ENCODE results near the gene NXN. TPM values are rescaled to one million over a fixed set of nuclear protein-coding genes. Genes with fewer than 3 reads are reported as not detected.
"Not testable (repeated sequence)": the region's sequence is repeated elsewhere in the genome, so short reads cannot be mapped to it uniquely, and the experiment has no call there.

The NXN gene
- total RNA-seq, 2 experiments from 2014 or later: 0.68 to 0.97 TPM

DNA sequence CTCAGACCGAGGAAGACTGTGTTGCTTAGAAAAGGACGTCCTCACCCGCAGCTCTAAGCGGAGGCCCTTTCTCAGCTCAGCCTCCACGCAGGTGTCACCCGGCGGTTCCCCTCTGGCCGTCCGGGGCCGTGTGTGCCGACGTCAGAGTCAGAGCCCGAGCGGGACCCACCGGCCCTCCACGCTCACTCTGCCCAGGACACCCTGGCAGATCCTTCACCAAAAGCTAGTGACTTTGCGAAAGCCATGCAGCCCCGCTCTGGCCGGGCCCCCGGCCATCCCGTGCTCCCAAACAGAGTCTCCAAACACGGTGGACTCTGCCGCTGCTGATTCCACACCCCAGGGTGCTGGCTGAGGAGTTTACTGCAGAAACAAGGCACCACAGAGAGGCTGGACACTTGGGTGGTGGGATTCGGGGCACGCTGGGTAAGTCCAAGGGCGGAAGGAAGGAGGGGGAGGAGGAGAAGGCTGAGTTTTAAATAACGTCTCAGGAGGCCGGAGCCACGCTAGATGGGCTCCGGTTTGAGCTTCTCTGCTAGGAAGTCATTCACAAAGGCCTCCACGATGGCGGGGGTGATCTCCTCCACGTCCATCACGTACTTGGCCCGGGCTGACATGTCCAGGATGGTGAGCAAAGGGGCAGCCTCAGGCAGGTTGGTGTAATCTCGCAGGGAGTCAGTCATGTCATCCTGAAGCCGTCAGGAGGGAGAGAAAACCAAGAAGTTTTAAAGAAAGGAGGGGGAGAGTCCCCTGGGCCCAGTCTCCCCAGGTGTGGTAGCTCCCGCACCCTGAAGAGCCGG, 178.9 kb downstream of the NXN start:
- Mint-ChIP-seq H3K36me3 (ENCODE audit: low read depth) (no peaks in the 10 kb centered on the region), H3K27me3 (ENCODE audit: low read depth) (no peaks in the 10 kb centered on the region), H3K27ac (no peak overlapping the region), H3K9me3 (ENCODE audit: insufficient read depth) (no peaks in the 10 kb centered on the region), H3K4me3 (no peak overlapping the region), H3K4me1 (ENCODE audit: low read depth) (no peaks in the 10 kb centered on the region)
- DNase-seq: no peak
- CTCF ChIA-PET: interaction anchor here (7.4 kb wide), 1 partner anchor 181 kb away, joined by 90 read pairs; the partner anchor contains the start of gene NXN
- POLR2A ChIA-PET: interaction anchor here (1.3 kb wide), 1 partner anchor 19 kb away, joined by 3 read pairs; the partner anchor contains the start of genes GLOD4 and MRM3
- no peak for ATAC-seq

DNA sequence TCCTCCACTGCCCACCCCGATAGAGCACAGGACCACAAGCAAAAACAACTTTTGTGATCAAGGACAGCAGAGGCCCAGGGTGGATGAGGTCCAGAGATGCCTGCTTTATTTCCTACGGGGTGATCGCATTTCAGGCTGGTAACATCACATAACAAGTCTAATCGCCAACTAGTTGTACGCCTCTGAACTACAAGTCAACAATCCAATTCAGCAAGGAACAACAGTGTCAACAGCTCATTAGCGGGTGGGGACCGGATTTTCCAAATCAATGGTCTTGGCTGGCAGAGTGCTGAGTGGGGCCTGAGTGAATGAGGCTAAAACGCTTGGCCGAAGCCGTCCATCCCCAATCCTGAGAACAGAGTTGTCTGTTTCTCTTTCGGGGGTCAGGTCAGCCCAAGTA, 180.3 kb downstream of the NXN start:
- CTCF ChIA-PET: interaction anchor here (7.4 kb wide), 1 partner anchor 182 kb away, joined by 90 read pairs; the partner anchor contains the start of gene NXN

DNA sequence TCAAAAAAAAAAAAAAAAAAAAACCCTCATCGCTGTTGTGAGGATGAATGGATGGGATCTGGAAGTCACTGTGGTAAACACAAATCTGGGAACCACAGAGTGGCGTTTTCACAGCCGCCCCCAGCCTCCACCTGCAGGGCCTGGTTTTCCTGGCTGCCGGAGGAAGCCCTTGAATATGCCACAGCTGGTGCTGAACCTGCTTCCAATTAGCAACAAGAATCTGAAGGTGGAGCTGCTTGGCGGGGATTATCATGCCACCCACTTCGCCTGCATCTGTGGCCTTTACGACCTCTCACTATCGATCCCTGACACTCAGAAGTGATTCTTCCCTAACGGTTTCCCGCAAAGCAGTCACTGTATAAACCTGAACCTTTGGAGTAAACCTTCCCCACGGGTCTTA, 181.3 kb downstream of the NXN start:
- CTCF ChIA-PET: interaction anchor here (7.4 kb wide), 1 partner anchor 183 kb away, joined by 90 read pairs; the partner anchor contains the start of gene NXN
- no peaks in the 10 kb centered on the region for H3K27me3 Mint-ChIP-seq (ENCODE audit: low read depth)
- no peak overlapping the region for H3K27ac Mint-ChIP-seq
- POLR2A ChIA-PET: interaction anchor here (1.3 kb wide), 1 partner anchor 16 kb away, joined by 4 read pairs; the partner anchor contains the start of genes GLOD4 and MRM3
- ATAC-seq: no peak
- H3K9me3 Mint-ChIP-seq (ENCODE audit: insufficient read depth): no peaks in the 10 kb centered on the region
- DNase-seq: no peak
- peaks cover 7% of the 10 kb centered on the region for H3K4me1 Mint-ChIP-seq (ENCODE audit: low read depth)
- H3K4me3 Mint-ChIP-seq: no peak overlapping the region
- peaks cover 2% of the 10 kb centered on the region for H3K36me3 Mint-ChIP-seq (ENCODE audit: low read depth)

More for the DNA sequence above, 180.3 kb downstream of the NXN start:
- peaks cover 7% of the 10 kb centered on the region for H3K4me1 Mint-ChIP-seq (ENCODE audit: low read depth)
- DNase-seq (no peak), ATAC-seq (no peak)
- no peaks in the 10 kb centered on the region for H3K9me3 Mint-ChIP-seq (ENCODE audit: insufficient read depth)
- no peak overlapping the region for H3K4me3 Mint-ChIP-seq
- H3K36me3 Mint-ChIP-seq (ENCODE audit: low read depth): no peaks in the 10 kb centered on the region
- H3K27me3 Mint-ChIP-seq (ENCODE audit: low read depth): no peaks in the 10 kb centered on the region
- no peak overlapping the region for H3K27ac Mint-ChIP-seq
- POLR2A ChIA-PET: interaction anchor here (1.3 kb wide), 1 partner anchor 18 kb away, joined by 4 read pairs; the partner anchor contains the start of genes GLOD4 and MRM3

DNA sequence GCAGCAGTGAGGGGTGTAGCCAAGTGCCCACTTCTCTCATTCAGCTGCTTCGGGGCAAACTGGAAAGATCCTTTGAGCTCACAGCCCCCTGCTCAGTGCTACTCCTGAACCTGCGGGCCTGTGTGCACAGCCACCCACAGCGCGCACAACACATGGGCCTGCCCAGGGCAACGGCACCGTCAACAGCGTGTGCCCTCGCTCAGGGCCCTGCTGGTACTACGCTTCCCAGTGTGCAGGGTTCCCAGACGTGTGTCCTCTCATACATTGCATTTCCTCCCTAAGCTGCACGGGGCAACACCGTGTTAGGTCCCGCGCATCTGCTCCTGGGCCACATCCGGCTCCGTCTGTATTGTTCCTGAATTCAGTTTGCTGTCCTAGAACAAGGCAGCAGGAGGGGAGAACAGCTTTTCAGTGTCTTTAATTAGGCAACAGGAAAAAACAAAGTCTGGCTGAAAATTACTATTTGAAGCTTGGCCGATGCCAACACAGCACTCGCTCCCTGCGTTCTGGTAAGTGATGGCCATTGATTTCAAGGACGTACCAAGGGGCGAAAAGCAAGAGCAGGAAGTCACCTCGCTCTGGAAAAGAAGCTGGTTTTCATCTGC, 182.2 kb downstream of the NXN start:
- ATAC-seq (no peak), DNase-seq (no peak)
- no peaks in the 10 kb centered on the region for H3K27me3 Mint-ChIP-seq (ENCODE audit: low read depth)
- no peaks in the 10 kb centered on the region for H3K9me3 Mint-ChIP-seq (ENCODE audit: insufficient read depth)
- peaks cover 7% of the 10 kb centered on the region for H3K4me1 Mint-ChIP-seq (ENCODE audit: low read depth)
- H3K36me3 Mint-ChIP-seq (ENCODE audit: low read depth): peaks cover 7% of the 10 kb centered on the region
- ChIA-PET CTCF (interaction anchor here (7.4 kb wide), 1 partner anchor 184 kb away, joined by 90 read pairs; the partner anchor contains the start of gene NXN), POLR2A (no interaction called here)
- H3K27ac Mint-ChIP-seq: no peak overlapping the region
- H3K4me3 Mint-ChIP-seq: no peak overlapping the region

DNA sequence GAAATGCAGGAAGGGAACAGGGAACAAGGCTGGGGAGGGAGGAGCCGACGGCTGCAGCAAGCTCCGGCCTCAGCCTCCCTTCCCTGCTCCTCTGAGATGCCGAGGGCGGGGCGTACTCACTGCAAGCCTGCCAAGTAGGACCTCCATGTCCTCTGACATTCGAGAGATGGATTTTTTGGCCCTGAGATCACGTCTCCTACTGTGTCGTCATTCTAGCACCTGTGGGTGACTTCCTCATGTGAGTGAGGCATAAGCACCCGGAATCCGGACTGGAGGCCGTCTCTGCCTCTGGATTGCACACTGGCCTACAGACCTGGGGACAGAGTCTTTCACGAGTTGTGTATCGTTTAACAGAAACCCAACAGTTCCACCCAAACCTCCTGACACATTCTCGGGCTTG, 183.0 kb downstream of the NXN start:
- DNase-seq (no peak), ATAC-seq (no peak)
- Mint-ChIP-seq H3K9me3 (ENCODE audit: insufficient read depth) (no peaks in the 10 kb centered on the region), H3K4me1 (ENCODE audit: low read depth) (peaks cover 7% of the 10 kb centered on the region), H3K36me3 (ENCODE audit: low read depth) (peaks cover 8% of the 10 kb centered on the region), H3K4me3 (no peak overlapping the region), H3K27me3 (ENCODE audit: low read depth) (no peaks in the 10 kb centered on the region), H3K27ac (no peak overlapping the region)
- ChIA-PET POLR2A (no interaction called here), CTCF (interaction anchor here (2.1 to 7.4 kb wide), 4 partner anchors 13 to 203 kb away, joined by 5 to 90 read pairs (median 10); partner anchors contain the start of genes NXN and TIMM22)

DNA sequence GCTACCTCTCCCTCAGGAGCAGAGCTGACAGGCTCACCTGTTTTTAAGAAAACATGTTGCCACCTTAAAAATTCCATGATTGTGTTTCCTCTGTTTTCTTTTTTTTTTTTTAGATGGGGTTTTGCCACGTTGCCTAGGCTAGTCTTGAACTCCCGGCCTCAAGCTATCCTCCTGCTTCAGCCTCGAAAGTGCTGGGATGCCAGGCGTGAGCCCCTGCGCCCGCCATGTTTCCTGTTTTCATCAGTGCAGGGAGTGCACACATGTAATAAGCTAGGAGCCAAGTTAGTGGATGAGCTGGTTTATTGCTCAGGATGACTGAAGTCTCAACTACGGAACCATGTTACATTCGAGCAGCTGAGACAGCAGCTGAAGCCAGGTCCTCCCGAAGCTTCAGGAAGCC, 183.9 kb downstream of the NXN start:
- CTCF ChIA-PET: interaction anchor here (1.7 to 7.4 kb wide), 5 partner anchors 13 to 203 kb away, joined by 5 to 90 read pairs (median 14); partner anchors contain the start of genes NXN and TIMM22
- H3K4me3 Mint-ChIP-seq: no peak overlapping the region
- H3K4me1 Mint-ChIP-seq (ENCODE audit: low read depth): peaks cover 7% of the 10 kb centered on the region
- peaks cover 16% of the 10 kb centered on the region for H3K36me3 Mint-ChIP-seq (ENCODE audit: low read depth)
- ATAC-seq (no peak), DNase-seq (no peak)
- POLR2A ChIA-PET: no interaction called here
- no peak overlapping the region for H3K27ac Mint-ChIP-seq
- no peaks in the 10 kb centered on the region for H3K9me3 Mint-ChIP-seq (ENCODE audit: insufficient read depth)
- H3K27me3 Mint-ChIP-seq (ENCODE audit: low read depth): no peaks in the 10 kb centered on the region

DNA sequence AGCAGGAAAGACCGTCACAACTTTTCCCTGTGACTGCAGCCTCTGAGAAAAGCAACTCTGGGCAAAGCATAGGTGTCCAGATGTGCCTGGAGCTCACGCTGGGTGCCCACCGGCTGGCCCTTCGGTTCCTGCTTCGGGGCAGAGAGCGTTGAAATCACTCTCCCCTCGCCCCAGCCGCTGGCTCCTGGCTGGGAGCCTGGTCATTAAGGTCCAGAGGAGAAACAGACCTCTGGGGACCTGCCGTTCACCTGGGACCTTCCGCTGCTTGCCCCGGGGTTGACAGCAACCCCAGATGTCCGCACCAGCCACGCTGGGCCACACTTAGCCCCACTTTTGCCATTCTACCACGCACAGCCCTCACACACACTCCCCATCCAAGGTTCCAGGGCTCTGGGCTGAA, 184.3 kb downstream of the NXN start:
- H3K9me3 Mint-ChIP-seq (ENCODE audit: insufficient read depth): no peaks in the 10 kb centered on the region

DNA sequence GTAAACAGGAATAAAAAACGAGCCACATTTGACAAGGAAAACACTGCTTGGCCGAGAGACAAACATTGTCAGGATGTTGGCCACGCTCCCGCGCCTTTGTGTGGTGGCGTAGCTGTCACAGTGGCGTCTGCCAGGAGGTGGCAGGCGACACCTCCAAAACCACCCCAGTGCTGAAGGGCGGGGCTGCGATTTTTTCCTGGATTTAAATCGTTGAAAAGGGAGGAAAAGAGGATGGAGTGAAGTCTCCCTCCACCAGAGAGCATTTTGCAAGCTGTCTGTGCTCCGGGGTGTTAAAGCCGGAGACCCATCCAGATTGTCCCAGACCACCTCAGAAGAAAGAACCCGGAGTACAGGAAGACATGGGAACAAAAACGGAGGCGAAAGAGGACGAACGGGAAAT, 184.7 kb downstream of the NXN start:
- Mint-ChIP-seq H3K36me3 (ENCODE audit: low read depth) (peaks cover 18% of the 10 kb centered on the region), H3K9me3 (ENCODE audit: insufficient read depth) (no peaks in the 10 kb centered on the region), H3K4me3 (no peak overlapping the region), H3K27ac (no peak overlapping the region), H3K27me3 (ENCODE audit: low read depth) (no peaks in the 10 kb centered on the region), H3K4me1 (ENCODE audit: low read depth) (peaks cover 7% of the 10 kb centered on the region)
- CTCF ChIA-PET: interaction anchor here (1.0 to 7.4 kb wide), 7 partner anchors 12 to 262 kb away, joined by 3 to 90 read pairs (median 6); partner anchors contain the start of genes NXN and TIMM22
- ATAC-seq (peak; percentile 74), DNase-seq (peak; percentile 62)
- POLR2A ChIA-PET: no interaction called here

More for the DNA sequence above, 184.3 kb downstream of the NXN start:
- POLR2A ChIA-PET: no interaction called here
- H3K36me3 Mint-ChIP-seq (ENCODE audit: low read depth): peaks cover 16% of the 10 kb centered on the region
- no peak for ATAC-seq
- CTCF ChIA-PET: interaction anchor here (1.0 to 7.4 kb wide), 7 partner anchors 12 to 261 kb away, joined by 3 to 90 read pairs (median 6); partner anchors contain the start of genes NXN and TIMM22
- H3K27me3 Mint-ChIP-seq (ENCODE audit: low read depth): no peaks in the 10 kb centered on the region
- no peak overlapping the region for H3K27ac Mint-ChIP-seq
- peaks cover 7% of the 10 kb centered on the region for H3K4me1 Mint-ChIP-seq (ENCODE audit: low read depth)
- no peak overlapping the region for H3K4me3 Mint-ChIP-seq
- DNase-seq: no peak

DNA sequence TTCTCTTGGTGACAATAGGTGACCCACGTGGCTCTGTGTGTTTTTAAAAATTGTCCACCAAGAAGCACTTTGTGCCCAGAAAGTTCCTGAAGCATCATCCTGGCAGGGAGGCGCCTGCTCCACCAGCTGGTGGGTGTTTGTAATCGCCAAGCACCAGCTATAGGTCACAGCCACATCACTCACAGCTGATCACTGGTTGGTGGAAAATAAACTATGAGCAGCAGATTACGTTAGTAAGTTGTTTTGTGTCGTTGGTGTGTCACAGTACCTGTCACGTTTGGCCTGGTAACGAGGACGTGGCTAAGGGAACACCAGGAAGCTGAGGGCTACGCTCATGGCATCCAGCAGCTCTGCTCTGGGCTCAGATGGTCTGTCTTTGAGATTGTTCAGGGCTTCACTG, 187.3 kb downstream of the NXN start:
- no peak for DNase-seq
- POLR2A ChIA-PET: interaction anchor here (0.7 kb wide), 1 partner anchor 10 kb away, joined by 3 read pairs; the partner anchor contains the start of genes GLOD4 and MRM3
- H3K27me3 Mint-ChIP-seq (ENCODE audit: low read depth): no peaks in the 10 kb centered on the region

DNA sequence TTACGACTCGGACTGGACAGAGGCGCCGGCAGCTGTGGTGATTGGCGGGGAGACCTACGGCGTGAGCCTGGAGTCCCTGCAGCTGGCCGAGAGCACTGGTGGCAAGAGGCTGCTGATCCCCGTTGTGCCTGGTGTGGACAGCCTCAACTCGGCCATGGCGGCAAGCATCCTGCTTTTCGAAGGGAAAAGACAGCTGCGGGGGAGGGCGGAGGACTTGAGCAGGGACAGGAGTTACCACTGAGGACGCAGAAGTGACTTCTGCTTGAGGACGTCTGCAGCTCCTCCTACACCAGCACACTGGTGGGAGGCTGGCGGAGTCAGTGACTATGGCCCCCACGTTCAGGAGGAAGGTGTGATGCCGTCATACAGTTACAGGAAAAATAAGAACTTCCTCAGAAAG, 187.7 kb downstream of the NXN start:
- ChIA-PET CTCF (interaction anchor here (1.3 to 2.2 kb wide), 3 partner anchors 9 to 191 kb away, joined by 3 to 15 read pairs (median 5); partner anchors contain the start of genes GLOD4 and MRM3), POLR2A (interaction anchor here (0.7 to 1.3 kb wide), 2 partner anchors 9 to 10 kb away, joined by 3 to 4 read pairs; partner anchors contain the start of genes GLOD4 and MRM3)
- Mint-ChIP-seq H3K4me1 (ENCODE audit: low read depth) (peaks cover 7% of the 10 kb centered on the region), H3K27me3 (ENCODE audit: low read depth) (no peaks in the 10 kb centered on the region), H3K9me3 (ENCODE audit: insufficient read depth) (no peaks in the 10 kb centered on the region), H3K36me3 (ENCODE audit: low read depth) (peaks cover 27% of the 10 kb centered on the region), H3K4me3 (no peak overlapping the region), H3K27ac (no peak overlapping the region)
- DNase-seq (no peak), ATAC-seq (no peak)

More for the DNA sequence above, 187.3 kb downstream of the NXN start:
- Mint-ChIP-seq H3K9me3 (ENCODE audit: insufficient read depth) (no peaks in the 10 kb centered on the region), H3K4me3 (no peak overlapping the region), H3K4me1 (ENCODE audit: low read depth) (peaks cover 7% of the 10 kb centered on the region), H3K27ac (no peak overlapping the region), H3K36me3 (ENCODE audit: low read depth) (peaks cover 24% of the 10 kb centered on the region)
- CTCF ChIA-PET: interaction anchor here (1.3 to 2.2 kb wide), 3 partner anchors 10 to 191 kb away, joined by 3 to 15 read pairs (median 5); partner anchors contain the start of genes GLOD4 and MRM3
- no peak for ATAC-seq

DNA sequence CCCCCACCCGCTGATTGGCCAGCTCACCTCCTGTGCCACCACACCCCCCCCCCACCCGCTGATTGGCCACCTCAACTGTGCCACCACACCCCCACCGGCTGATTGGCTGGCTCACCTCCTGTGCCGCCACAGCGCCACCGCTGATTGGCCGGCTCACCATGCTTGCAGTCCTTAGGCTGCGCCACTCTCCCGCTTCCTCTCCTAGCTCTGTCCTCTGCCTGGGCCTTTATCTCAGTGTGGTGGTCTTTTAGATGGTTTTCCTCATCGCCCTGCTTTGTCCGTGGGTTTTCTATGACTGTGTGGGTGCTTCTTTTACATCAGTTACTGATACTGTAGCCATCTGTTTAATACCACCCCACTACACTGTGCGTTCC, 188.7 kb downstream of the NXN start:
- not testable (repeated sequence) for DNase-seq; H3K4me3 Mint-ChIP-seq; H3K27ac Mint-ChIP-seq; H3K9me3 Mint-ChIP-seq (ENCODE audit: insufficient read depth); H3K27me3 Mint-ChIP-seq (ENCODE audit: low read depth); H3K4me1 Mint-ChIP-seq (ENCODE audit: low read depth); ATAC-seq
- POLR2A ChIA-PET: interaction anchor here (1.3 kb wide), 1 partner anchor 9 kb away, joined by 4 read pairs; the partner anchor contains the start of genes GLOD4 and MRM3
- peaks cover 27% of the 10 kb centered on the region for H3K36me3 Mint-ChIP-seq (ENCODE audit: low read depth)
- CTCF ChIA-PET: interaction anchor here (1.6 to 2.2 kb wide), 2 partner anchors 9 to 190 kb away, joined by 5 to 15 read pairs; partner anchors contain the start of genes GLOD4 and MRM3
